Mammary epithelial cell (primary cell): ENCODE results near the gene CDH4.

ENCODE experiments used
- CTCF ChIP-seq, 2 donors: IDR thresholded peaks in 1 of 2; conservative IDR thresholded peaks in 1 of 2; 2 replicates each; pipeline ENCODE4 v1.5.1; 2011 to 2012; ENCODE audit warnings: inconsistent platforms in 2 of 2, low read length in 2 of 2, mild to moderate bottlenecking in 2 of 2, control low read depth in 1 of 2, low read depth in 1 of 2; ENCODE audit not compliant: insufficient read depth in 1 of 2; ENCODE audit errors: extremely low read depth in 1 of 2
- EZH2 ChIP-seq: IDR thresholded peaks from 2 replicates; pipeline ENCODE4 v1.6.1; 2012; ENCODE audit warnings: low read length, inconsistent platforms, borderline replicate concordance

GRCh38 chr20:61859767-61860166 lies 607.7 kb downstream of the CDH4 start:
- no peak for TF ChIP-seq CTCF (conservative IDR thresholded peaks at IDR 0.05 in 1 of 2, IDR thresholded peaks at IDR 0.05 in 1 of 2; ENCODE audit: extremely low read depth in 1 of 2, insufficient read depth in 1 of 2, low read depth in 1 of 2, low read length in 2 of 2)
- TF ChIP-seq EZH2 = no peak
